Hematopoietic multipotent progenitor cell treated with erythropoietin and hydrocortisone succinate and interleukin-3 and kit ligand, for 4 days (in vitro differentiated cells): ENCODE results near the gene SOWAHC.
"Not testable (repeated sequence)": the region's sequence is repeated elsewhere in the genome, so short reads cannot be mapped to it uniquely, and the experiment has no call there.

Experiments
- DNase-seq: peaks from one replicate; pipeline ENCODE4 v3.0.0-alpha.2; 2015

The SOWAHC gene

DNA sequence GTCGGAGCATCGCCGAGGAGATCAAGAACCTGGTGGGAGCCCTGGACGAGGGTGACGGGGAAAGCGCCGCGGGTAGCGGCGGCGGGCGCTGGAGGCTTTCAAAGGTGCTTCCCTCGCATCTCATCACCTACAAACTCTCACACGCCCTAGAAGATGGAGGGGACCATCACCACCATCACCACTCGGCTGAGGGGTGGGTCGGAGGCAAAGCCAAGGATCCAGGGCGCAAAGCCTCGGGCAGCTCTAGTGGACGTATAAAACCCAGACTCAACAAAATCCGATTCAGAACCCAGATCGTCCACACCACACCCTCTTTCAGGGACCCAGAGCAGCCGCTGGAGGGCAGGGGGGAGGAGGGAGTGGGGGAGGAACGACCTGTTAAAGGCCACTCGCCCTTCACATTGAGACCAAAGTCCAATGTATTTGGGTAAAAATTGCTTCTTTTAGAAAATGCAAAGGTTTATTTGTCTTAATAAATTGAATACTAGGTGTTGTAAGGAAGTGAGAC, 1.5 kb downstream of the SOWAHC start:
- no peak for DNase-seq

GRCh38 chr2:109616184-109616583, 2.0 kb downstream of the SOWAHC start:
- DNase-seq, result no peak

DNA sequence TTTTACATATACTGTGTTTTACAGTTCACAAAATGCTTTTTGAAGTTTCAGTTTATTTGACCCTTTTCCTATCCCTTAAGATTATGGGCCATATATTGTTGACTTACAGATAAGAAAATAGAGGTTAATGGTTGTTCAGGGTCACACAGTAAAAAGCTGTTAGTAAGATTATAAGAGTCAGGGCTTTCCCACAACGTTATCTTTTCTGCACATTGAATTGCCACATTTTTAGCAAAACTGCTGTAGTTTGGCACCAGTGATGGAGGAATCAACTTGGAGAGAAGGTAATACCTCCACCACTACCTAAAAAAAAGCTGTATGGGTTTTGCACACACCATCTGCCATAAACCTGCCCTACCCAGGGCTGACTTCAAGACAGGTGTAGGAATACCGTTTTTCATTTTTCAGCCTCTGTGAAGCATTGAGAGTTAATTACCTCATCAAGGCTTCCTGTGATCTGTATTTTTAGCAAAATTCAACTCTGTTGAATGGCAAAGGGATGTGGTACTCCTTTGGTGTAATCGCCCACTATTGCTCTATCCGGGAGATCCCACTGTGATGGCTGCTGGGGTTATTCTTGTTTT, 5.0 kb downstream of the SOWAHC start:
- peak; percentile 42 for DNase-seq

DNA sequence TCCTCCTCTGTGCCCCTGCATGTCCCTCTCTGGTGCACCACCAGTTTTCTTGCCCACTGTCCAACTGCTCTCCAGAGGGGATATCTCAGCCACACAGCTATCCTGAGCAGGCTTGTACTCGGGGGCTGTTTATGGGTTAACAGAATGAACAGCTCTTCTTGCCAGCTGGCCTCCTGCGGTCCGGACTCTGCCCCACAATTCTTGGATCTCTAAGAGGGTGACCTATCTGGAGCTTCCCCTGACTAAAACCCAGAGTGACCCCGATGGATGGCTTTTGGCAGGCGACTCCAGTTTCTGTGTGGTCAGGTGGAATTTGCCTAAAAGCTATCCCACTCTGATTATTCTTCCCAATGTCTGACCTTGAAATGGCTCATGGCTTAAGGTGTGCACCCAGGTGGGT, 9.1 kb downstream of the SOWAHC start:
- DNase-seq, result no peak

DNA sequence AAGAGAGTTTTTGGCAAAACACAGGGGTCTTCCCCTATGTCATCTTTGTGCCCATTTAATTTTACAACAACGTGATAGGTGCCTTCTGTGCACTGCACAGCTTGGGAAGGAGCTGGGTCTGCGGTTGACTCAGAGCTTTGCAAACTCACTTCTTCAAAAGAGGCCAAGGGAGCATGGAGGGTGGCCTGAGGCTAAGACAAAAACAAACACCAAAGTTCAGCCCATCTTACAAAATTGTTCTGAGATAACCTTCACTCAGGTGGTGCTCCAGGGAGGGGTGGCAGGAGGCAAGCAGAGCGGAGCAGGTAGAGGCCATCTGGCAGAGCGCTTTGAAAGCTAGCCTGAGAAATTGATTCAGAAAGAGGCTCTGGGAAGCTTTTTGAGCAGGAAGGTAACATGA, 9.8 kb downstream of the SOWAHC start:
- DNase-seq, result no peak

- DNase-seq, result no peak
These were observed 10.2 kb downstream of the SOWAHC start for GRCh38 chr2:109624339-109624738.

DNA sequence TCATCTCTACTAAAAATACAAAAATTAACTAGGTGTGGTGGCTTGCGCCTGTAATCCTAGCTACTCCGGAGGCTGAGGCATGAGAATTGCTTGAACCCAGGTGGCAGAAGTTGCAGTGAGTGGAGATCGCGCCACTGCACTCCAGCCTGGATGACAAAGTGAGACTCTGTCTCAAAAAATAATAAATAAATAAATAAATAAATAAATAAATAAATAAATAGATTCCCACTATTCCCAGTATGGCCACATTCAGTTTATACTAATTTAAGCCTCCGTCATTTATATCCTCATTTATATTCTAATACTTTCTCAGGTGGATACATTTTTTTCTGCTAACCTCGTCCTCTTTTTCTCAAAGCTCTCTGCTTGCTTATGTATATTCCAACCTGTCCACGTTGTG, 14.2 kb downstream of the SOWAHC start:
- DNase-seq, result not testable (repeated sequence)

GRCh38 chr2:109629867-109630266, 15.7 kb downstream of the SOWAHC start:
- DNase-seq, result no peak

DNA sequence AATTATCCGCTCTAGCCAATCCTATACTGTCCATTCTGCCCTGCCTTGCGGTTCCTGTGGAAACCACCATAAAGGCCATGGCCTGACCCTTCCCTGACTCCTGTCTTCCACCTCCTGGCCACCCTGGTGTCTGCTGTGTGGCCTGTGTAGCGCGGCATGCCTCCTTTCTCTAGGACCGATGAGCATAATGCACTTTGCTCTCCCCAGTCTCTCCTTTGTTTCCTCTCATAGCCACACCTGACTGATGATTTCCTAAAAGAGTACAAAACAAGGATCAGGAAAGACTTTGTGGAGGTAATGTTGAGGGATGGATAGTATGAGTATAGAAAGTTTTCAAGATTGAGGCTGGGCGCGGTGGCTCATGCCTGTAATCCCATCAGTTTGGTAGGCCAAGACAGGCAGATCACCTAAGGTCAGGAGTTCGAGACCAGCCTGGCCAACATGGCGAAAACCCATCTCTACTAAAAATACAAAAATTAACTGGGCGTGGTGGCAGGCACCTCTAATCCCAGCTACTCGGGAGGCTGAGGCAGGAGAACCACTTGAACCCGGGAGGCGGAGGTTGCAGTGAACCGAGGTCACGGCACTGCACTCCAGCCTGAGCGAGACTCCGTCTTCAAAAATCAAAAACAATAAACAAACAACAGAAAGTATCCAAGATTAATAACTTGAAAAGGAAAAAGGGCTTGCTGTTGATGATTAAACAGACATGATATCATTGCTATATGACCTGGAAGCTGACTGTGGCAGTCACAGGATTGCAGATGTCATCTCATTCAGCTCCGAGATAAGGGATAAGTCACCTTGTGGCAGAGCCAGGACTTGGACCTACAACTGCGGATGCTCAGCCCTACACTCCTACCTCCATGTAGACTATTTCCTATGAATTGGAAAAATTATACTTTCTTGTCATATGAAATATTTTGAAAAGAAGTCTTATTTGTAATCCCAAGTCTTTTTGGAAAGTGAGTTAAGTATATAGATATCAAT, 16.6 kb downstream of the SOWAHC start:
- no peak for DNase-seq

GRCh38 chr2:109631741-109632140, 17.6 kb downstream of the SOWAHC start:
- DNase-seq, result no peak

- no peak for DNase-seq
These were observed 18.1 kb downstream of the SOWAHC start for GRCh38 chr2:109632158-109632789.

GRCh38 chr2:109633284-109633961, 19.3 kb downstream of the SOWAHC start:
- DNase-seq, result no peak

DNA sequence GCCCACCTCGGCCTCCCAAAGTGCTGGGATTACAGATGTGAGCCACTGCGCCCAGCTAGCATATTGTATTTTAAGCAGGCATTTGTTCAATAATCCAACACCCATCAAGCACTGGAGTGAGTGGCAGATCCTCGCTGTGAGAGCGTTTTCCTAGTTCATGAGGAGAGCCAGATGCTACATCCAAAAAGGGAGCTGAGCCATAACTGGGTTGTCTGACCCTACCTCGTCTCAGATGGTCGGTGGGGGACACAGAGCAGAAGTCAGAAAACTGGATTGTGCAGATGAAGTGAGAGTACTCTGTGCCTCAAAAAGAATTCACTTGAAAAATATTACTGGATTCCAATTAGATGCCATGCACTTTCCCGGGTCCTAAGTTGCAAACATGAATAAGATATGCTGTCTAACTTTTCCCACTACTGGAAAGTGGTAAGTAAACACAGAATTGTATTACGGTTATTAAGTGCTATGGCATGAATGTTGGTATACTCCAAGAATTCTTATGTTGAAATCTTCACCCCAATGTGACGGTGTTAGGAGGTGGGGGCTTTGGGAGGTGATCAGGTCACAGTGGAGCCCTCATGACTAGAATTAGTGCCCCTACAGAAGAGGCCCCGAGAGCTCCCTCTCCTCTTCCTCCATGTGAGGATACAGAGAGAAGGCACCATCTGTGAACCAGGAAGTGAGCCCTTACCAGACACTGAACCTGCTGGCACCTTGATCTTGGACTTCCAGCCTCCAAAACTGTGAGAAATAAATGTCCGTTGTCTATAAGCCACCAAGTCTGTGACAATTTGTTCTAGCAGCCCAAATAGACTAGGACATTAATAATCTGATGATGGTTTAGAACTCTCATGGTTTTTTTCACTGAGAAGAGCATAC, 21.5 kb downstream of the SOWAHC start:
- no peak for DNase-seq

DNA sequence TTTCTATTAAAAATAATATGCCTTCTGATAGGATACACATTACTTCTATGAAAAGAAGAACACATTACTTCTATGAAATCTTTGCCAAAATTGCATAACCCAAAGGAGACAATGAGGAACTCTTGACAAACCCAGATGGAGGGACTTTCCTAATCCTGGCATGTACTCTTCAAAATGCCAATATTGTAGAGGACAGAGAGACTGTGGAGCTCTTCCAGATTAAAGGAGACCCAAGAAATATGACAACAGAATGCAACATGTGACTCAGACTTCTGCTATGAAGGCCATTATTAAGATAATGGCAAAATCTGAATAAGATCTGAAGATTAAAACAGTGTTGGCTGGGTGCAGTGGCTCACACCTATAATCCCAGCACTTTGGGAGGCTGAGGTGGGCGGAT, 22.2 kb downstream of the SOWAHC start:
- peak; percentile 55 for DNase-seq

GRCh38 chr2:109637749-109638570, 23.8 kb downstream of the SOWAHC start:
- peak; percentile 32 for DNase-seq

DNA sequence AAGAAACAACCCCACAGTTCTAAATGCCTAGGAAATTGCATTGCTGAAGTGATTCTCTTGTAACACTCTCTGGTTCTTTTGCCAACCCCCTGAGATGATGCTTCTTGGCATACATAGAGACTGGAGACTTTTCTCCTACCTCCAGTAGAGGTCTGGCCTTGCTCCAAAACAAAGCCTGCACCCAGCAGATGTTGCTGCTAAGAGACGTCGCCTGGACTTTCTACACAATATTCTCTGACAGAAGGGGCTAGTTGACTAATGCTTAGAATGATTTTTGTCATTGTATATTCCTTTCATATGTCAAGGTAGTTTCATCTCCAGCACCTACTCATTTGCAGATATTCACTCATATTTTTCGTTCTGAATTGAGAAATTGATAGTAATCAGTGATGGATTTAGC, 24.6 kb downstream of the SOWAHC start:
- DNase-seq, result no peak

GRCh38 chr2:109640000-109640399, 25.8 kb downstream of the SOWAHC start:
- not testable (repeated sequence) for DNase-seq

- peak; percentile 20 for DNase-seq
These were observed 30.6 kb downstream of the SOWAHC start for GRCh38 chr2:109644571-109645275.

DNA sequence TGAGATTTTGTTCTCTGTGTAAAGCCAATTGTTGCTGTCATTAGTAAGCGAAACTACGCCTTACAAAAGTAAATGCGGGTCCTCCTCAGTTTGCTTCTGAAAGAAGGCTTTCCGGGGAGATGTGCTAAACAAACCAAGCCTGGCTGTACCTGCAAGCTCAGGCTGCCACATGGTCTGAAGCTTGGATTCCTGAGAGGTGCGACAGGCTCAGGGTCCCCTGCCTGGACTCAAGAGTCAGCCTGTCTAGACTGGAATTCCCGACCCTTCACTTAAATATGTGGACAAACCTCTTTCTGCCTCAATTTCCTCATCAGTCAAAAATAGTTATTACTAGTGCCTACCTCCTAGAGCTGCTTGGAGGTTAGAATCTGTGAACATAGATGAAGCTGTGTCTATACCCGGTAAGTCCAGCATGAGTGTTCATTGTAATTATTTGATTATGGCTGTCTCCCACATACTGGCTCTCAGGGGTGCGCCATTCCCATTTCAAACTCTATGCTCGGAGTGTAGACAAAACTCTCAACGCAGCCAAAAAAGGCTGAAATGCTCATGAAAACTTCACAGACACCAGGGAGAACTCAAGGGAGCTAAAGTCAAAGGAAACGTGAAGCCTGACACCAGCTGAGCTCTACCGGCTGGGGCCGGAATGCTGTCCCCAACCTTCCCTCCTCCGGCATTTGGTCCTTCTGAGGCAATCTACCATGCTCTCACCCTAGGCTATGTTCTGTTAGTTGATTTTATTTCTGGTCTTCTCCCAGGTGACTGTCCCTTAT, 31.4 kb downstream of the SOWAHC start:
- DNase-seq, result no peak

DNA sequence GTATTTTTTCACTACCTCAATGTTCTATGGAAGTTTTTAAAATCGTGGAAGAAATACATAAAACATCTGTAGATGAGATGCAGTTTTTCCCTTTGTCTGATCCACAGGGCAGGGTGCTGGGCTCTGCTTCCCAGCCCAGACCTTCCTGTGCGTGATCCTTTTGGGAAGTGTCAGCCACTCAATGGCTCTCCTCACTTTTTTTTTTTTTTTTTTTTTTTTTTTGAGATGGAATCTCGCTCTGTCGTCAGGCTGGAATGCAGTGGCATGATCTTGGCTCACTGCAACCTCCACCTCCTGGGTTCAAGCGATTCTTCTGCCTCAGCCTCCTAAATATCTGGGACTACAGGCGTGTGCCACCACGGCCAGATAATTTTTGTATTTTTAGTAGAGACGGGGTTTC, 32.8 kb downstream of the SOWAHC start:
- DNase-seq, result no peak
